NB4 (cell line): ENCODE results near the gene STK38.

Experiments used
- DNase-seq: peaks from one replicate; pipeline ENCODE4 v3.0.0; 2010; ENCODE audit warnings: low read depth
- H3K4me3 ChIP-seq: one replicate; pipeline ENCODE4 v1.5.1; 2011; ENCODE audit warnings: mild to moderate bottlenecking, low read depth, low read length, moderate library complexity
- CTCF ChIP-seq: IDR thresholded peaks from one replicate; pipeline ENCODE4 v1.5.1; 2012; ENCODE audit warnings: low read depth, low read length
- MAX ChIP-seq: IDR thresholded peaks from 2 replicates; pipeline ENCODE4 v1.6.1; 2011; ENCODE audit warnings: low read depth, low read length
- MYC ChIP-seq: IDR thresholded peaks from 2 replicates; pipeline ENCODE4 v1.6.1; 2011; ENCODE audit warnings: low read depth, low read length
- POLR2A ChIP-seq: IDR thresholded peaks from 2 replicates; pipeline ENCODE4 v1.6.1; 2011; ENCODE audit warnings: mild to moderate bottlenecking; ENCODE audit not compliant: insufficient read length; ENCODE audit errors: extremely low read depth

STK38 gene

GRCh38 chr6:36546920-36547645 lies at the start of gene STK38:
TSS of gene STK38 (minus strand) at chr6:36547479. CDS start at chr6:36540202, 7,277 bp downstream.
- TF ChIP-seq MYC = no peak; the same call in 1 of the 2 replicates
- peak; percentile 93 for TF ChIP-seq POLR2A
- TF ChIP-seq MAX = peak; percentile 18; the same call in 1 of the 2 replicates
- TF ChIP-seq CTCF = no peak
- DNase-seq = peak; percentile 95
- peak within 1 kb of the TSS; percentile 94 for H3K4me3 ChIP-seq

GRCh38 chr6:36596356-36596755 lies 49.1 kb upstream of the STK38 start:
- no peak for TF ChIP-seq MAX
- DNase-seq = no peak
- H3K4me3 ChIP-seq = peak overlapping the region; percentile 100

GRCh38 chr6:36594816-36595643 lies 47.8 kb upstream of the STK38 start:
- peak overlapping the region; percentile 100 for H3K4me3 ChIP-seq
- DNase-seq = peak; percentile 67
- TF ChIP-seq MAX (no peak), POLR2A (no peak), CTCF (no peak), MYC (no peak)

GRCh38 chr6:36594029-36594815 lies 46.9 kb upstream of the STK38 start, which contains the start of gene SRSF3:
TSS of gene SRSF3 (plus strand) at chr6:36594362. CDS start at chr6:36596763, 2,401 bp downstream.
- TF ChIP-seq MAX (peak; percentile 77), MYC (peak; percentile 68), CTCF (peak; percentile 9), POLR2A (peak; percentile 99)
- peak; percentile 100 for DNase-seq
- H3K4me3 ChIP-seq = peak within 1 kb of the TSS; percentile 100

- DNase-seq = peak; percentile 83
- peak overlapping the region; percentile 77 for H3K4me3 ChIP-seq
- TF ChIP-seq MYC (peak; percentile 29; the same call in 1 of the 2 replicates), POLR2A (no peak)
Observed at GRCh38 chr6:36593569-36594028, 46.3 kb upstream of the STK38 start.

- TF ChIP-seq CTCF (no peak), POLR2A (no peak), MYC (no peak), MAX (no peak)
- no peak for DNase-seq
- H3K4me3 ChIP-seq = no peak overlapping the region
Observed at GRCh38 chr6:36592221-36592655, 45.0 kb upstream of the STK38 start.
